CD4-positive, alpha-beta T cell (primary cell): ENCODE measurements around the gene OBSL1. TPM values are rescaled to one million over a fixed set of nuclear protein-coding genes. Genes with fewer than 3 reads are reported as not detected.

Experiments
- ATAC-seq: fragments of 200-7000 bp; cut with Tn5 transposase; one replicate; pipeline ENCODE4 v1.10.0; 2022; ENCODE audit warnings: mild to moderate bottlenecking; ENCODE audit not compliant: poor library complexity
- CTCF ChIA-PET: fragments of 350-600 bp; sonication (Branson Sonifier 250); formaldehyde crosslinking; loops from one replicate; lab custom pipeline; 2021; ENCODE audit warnings: antibody characterized with exemption, inconsistent platforms; lab: Charles Lee
- POLR2A ChIA-PET: fragments of 350-600 bp; sonication (Branson Sonifier 250); formaldehyde crosslinking; loops from one replicate; lab custom pipeline; 2021; ENCODE audit warnings: antibody characterized with exemption, inconsistent platforms; lab: Charles Lee
- DNase-seq, 14 experiments: peaks; one replicate each; pipeline ENCODE4 v3.0.0-alpha.2; 2013 to 2020; ENCODE audit warnings: mixed read lengths in 2 of 14
- H3K27ac ChIP-seq, 2 donors: one replicate each; pipeline versions ENCODE4 v1.5.1 to v1.7.0; 2013; ENCODE audit warnings: low read length in 2 of 2, low read depth in 1 of 2, mild to moderate bottlenecking in 1 of 2
- H3K27me3 ChIP-seq, 2 experiments: 1 replicate in 1 of 2; 2 replicates in 1 of 2; pipeline versions ENCODE4 v1.6.1 to v1.7.0; 2013; ENCODE audit warnings: low read length in 2 of 2, control low read depth in 1 of 2, mild to moderate bottlenecking in 1 of 2, moderate library complexity in 1 of 2; ENCODE audit not compliant: insufficient read depth in 2 of 2, control insufficient read depth in 1 of 2
- H3K36me3 ChIP-seq: one replicate; pipeline ENCODE4 v1.6.1; 2013; ENCODE audit warnings: low read length, control low read depth; ENCODE audit not compliant: insufficient read depth
- H3K4me1 ChIP-seq: one replicate; pipeline ENCODE4 v1.6.1; 2013; ENCODE audit warnings: low read length, control low read depth; ENCODE audit not compliant: insufficient read depth
- H3K4me3 ChIP-seq: one replicate; pipeline ENCODE4 v1.5.1; 2013; ENCODE audit warnings: mild to moderate bottlenecking, low read length, moderate library complexity
- H3K9me3 ChIP-seq, 2 experiments: 1 replicate in 1 of 2; 2 replicates in 1 of 2; pipeline versions ENCODE4 v1.6.1 to v1.7.0; 2013; ENCODE audit warnings: low read length in 2 of 2, mild to moderate bottlenecking in 2 of 2, control low read depth in 1 of 2, moderate library complexity in 1 of 2; ENCODE audit not compliant: control insufficient read depth in 1 of 2, insufficient read depth in 1 of 2
- H3K27ac Mint-ChIP-seq: one replicate; pipeline ENCODE4 v1.8.0; 2020; ENCODE audit warnings: mixed read lengths
- H3K27me3 Mint-ChIP-seq: one replicate; pipeline ENCODE4 v1.8.0; 2021; ENCODE audit warnings: mixed read lengths
- H3K36me3 Mint-ChIP-seq: one replicate; pipeline ENCODE4 v1.8.0; 2021; ENCODE audit warnings: low read depth, mixed read lengths
- H3K4me1 Mint-ChIP-seq: one replicate; pipeline ENCODE4 v1.8.0; 2021; ENCODE audit warnings: low read depth, mixed read lengths
- H3K4me3 Mint-ChIP-seq: one replicate; pipeline ENCODE4 v1.8.0; 2020; ENCODE audit warnings: mild to moderate bottlenecking, mixed read lengths
- H3K9me3 Mint-ChIP-seq: one replicate; pipeline ENCODE4 v1.8.0; 2020; ENCODE audit warnings: mixed read lengths
- CTCF ChIP-seq: fragments of 200-600 bp; IDR thresholded peaks from one replicate; pipeline ENCODE4 v1.8.0; 2022; ENCODE audit warnings: antibody characterized with exemption, mild to moderate bottlenecking
- intact Hi-C, 2 experiments: fragments of 100-400 bp; cut with DNase I in 1 of 2; cut with micrococcal nuclease in 1 of 2; formaldehyde crosslinking; loops; one replicate each; pipeline versions ENCODE4 v1.15.1 to v1.9.0; 2023 to 2025; cut with DNase I, micrococcal nuclease
- total RNA-seq, 174 experiments: library from RNA in 2 of 174; stranded (reverse) in 2 of 174; gene quantifications; one replicate each; pipeline ENCODE4 v1.2.3 and lab custom pipeline; 2021 to 2026

The OBSL1 gene
- total RNA-seq, 2 experiments from 2014 or later = 0.31 to 0.49 TPM

- peak within 1 kb of the TSS; percentile 86 for H3K4me3 Mint-ChIP-seq
- Histone ChIP-seq H3K27me3 (no peaks in the 10 kb centered on the region), H3K27ac (peak within 1 kb of the TSS; percentile 54 to 60), H3K9me3 (no peaks in the 10 kb centered on the region), H3K4me1 (peaks cover 32% of the 10 kb centered on the region), H3K36me3 (no peaks in the 10 kb centered on the region), H3K4me3 (peak within 1 kb of the TSS; percentile 72)
- H3K9me3 Mint-ChIP-seq = no peaks in the 10 kb centered on the region
- no peak for TF ChIP-seq CTCF
- peak; percentile 83 to 97 (median 90) for DNase-seq
- ChIA-PET POLR2A (interaction anchor here (0.9 to 2.5 kb wide), 6 partner anchors 8 to 265 kb away, joined by 3 to 17 read pairs (median 10); partner anchors contain the start of genes DNAJB2, DNPEP, GMPPA and OBSL1), CTCF (interaction anchor here (1.7 to 4.5 kb wide), 4 partner anchors 14 to 156 kb away, joined by 4 to 27 read pairs (median 9); partner anchors contain the start of genes DNPEP and GMPPA)
- ATAC-seq = peak; percentile 69
- H3K27ac Mint-ChIP-seq = peak within 1 kb of the TSS; percentile 75
- peaks cover 6% of the 10 kb centered on the region for H3K36me3 Mint-ChIP-seq
- intact Hi-C loops = loop anchor here (2.0 to 10.0 kb wide), 6 partner anchors 53 to 979 kb away; partner anchors contain the start of genes STK11IP (in 2 of the 2), CNOT9 (in 1 of the 2), DNPEP (in 1 of the 2) and USP37 (in 1 of the 2)
- H3K27me3 Mint-ChIP-seq = peaks cover 7% of the 10 kb centered on the region
- peaks cover 22% of the 10 kb centered on the region for H3K4me1 Mint-ChIP-seq
Observed at GRCh38 chr2:219543596-219544358, 27.6 kb downstream of the OBSL1 start, which contains the start of the genes CHPF and TMEM198. Gene CHPF (minus strand): TSS chr2:219543809. CDS start chr2:219543538, 271 bp downstream. Gene TMEM198 (plus strand): TSS chr2:219544028. CDS start chr2:219544728, 700 bp downstream.

GRCh38 chr2:219542931-219543595 is 28.3 kb downstream of the OBSL1 start:
- Mint-ChIP-seq H3K36me3 (peaks cover 6% of the 10 kb centered on the region), H3K27me3 (no peaks in the 10 kb centered on the region), H3K4me1 (peaks cover 22% of the 10 kb centered on the region), H3K4me3 (peak overlapping the region; percentile 86), H3K27ac (peak overlapping the region; percentile 75), H3K9me3 (no peaks in the 10 kb centered on the region)
- no peak for TF ChIP-seq CTCF
- Histone ChIP-seq H3K27me3 (no peaks in the 10 kb centered on the region), H3K9me3 (no peaks in the 10 kb centered on the region), H3K27ac (peak overlapping the region in 1 of 2 donors; percentile 54), H3K4me1 (peaks cover 32% of the 10 kb centered on the region), H3K4me3 (peak overlapping the region; percentile 72), H3K36me3 (no peaks in the 10 kb centered on the region)
- DNase-seq (no peak), ATAC-seq (peak; percentile 50)
- CTCF ChIA-PET = interaction anchor here (1.2 to 4.5 kb wide), 5 partner anchors 9 to 155 kb away, joined by 4 to 27 read pairs (median 9); partner anchors contain the start of genes DNPEP and GMPPA
- POLR2A ChIA-PET = interaction anchor here (0.9 to 2.5 kb wide), 6 partner anchors 9 to 264 kb away, joined by 3 to 17 read pairs (median 10); partner anchors contain the start of genes DNAJB2, DNPEP, GMPPA and OBSL1
- intact Hi-C loops = loop anchor here (2.0 to 10.0 kb wide), 6 partner anchors 54 to 978 kb away; partner anchors contain the start of genes CNOT9 (in 1 of the 2), DNPEP (in 1 of the 2), STK11IP (in 1 of the 2) and USP37 (in 1 of the 2)
